ENCODE data around the gene PTPRO.

DNA sequence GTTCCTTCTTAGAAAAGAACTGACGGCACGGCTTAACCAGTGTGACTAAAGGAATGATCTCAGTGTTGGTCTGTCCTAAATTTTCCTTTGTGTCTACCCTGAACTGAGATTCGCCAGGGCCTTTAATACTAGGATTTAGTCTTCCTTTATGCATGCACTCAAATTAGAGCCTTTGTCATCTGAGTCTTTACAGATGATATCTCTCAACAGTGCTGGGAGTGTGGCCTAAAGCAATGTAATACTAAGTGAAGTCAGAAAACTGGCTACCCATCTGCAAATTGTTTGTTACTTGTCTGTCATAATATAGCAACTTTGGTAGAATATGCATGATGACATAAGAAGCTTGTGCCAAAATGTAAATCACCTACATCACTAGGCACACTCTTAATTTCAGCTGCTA is 95.4 kb downstream of the PTPRO start:
- TF ChIP-seq RAD21 (IDR thresholded peaks at IDR 0.05) (no peak), YY1 (IDR thresholded peaks at IDR 0.05) (no peak), TAF1 (conservative IDR thresholded peaks at IDR 0.05) (no peak)
- TF ChIP-seq, protein P1, sequence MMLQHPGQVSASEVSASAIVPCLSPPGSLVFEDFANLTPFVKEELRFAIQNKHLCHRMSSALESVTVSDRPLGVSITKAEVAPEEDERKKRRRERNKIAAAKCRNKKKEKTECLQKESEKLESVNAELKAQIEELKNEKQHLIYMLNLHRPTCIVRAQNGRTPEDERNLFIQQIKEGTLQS (IDR thresholded peaks at IDR 0.05) = no peak
- TF ChIP-seq, protein P2, sequence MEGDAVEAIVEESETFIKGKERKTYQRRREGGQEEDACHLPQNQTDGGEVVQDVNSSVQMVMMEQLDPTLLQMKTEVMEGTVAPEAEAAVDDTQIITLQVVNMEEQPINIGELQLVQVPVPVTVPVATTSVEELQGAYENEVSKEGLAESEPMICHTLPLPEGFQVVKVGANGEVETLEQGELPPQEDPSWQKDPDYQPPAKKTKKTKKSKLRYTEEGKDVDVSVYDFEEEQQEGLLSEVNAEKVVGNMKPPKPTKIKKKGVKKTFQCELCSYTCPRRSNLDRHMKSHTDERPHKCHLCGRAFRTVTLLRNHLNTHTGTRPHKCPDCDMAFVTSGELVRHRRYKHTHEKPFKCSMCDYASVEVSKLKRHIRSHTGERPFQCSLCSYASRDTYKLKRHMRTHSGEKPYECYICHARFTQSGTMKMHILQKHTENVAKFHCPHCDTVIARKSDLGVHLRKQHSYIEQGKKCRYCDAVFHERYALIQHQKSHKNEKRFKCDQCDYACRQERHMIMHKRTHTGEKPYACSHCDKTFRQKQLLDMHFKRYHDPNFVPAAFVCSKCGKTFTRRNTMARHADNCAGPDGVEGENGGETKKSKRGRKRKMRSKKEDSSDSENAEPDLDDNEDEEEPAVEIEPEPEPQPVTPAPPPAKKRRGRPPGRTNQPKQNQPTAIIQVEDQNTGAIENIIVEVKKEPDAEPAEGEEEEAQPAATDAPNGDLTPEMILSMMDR (IDR thresholded peaks at IDR 0.05; ENCODE audit: low read depth, low read length, missing input control) = no peak
- TF ChIP-seq, protein P3, sequence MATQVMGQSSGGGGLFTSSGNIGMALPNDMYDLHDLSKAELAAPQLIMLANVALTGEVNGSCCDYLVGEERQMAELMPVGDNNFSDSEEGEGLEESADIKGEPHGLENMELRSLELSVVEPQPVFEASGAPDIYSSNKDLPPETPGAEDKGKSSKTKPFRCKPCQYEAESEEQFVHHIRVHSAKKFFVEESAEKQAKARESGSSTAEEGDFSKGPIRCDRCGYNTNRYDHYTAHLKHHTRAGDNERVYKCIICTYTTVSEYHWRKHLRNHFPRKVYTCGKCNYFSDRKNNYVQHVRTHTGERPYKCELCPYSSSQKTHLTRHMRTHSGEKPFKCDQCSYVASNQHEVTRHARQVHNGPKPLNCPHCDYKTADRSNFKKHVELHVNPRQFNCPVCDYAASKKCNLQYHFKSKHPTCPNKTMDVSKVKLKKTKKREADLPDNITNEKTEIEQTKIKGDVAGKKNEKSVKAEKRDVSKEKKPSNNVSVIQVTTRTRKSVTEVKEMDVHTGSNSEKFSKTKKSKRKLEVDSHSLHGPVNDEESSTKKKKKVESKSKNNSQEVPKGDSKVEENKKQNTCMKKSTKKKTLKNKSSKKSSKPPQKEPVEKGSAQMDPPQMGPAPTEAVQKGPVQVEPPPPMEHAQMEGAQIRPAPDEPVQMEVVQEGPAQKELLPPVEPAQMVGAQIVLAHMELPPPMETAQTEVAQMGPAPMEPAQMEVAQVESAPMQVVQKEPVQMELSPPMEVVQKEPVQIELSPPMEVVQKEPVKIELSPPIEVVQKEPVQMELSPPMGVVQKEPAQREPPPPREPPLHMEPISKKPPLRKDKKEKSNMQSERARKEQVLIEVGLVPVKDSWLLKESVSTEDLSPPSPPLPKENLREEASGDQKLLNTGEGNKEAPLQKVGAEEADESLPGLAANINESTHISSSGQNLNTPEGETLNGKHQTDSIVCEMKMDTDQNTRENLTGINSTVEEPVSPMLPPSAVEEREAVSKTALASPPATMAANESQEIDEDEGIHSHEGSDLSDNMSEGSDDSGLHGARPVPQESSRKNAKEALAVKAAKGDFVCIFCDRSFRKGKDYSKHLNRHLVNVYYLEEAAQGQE (IDR thresholded peaks at IDR 0.05) = no peak
- TF ChIP-seq, protein P4, sequence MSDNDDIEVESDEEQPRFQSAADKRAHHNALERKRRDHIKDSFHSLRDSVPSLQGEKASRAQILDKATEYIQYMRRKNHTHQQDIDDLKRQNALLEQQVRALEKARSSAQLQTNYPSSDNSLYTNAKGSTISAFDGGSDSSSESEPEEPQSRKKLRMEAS (IDR thresholded peaks at IDR 0.05) = no peak

Measured in liver (tissue), 3 donors.